CD4-positive, alpha-beta T cell treated with Interleukin-12 subunit alpha and Interleukin-12 subunit beta, for 1 hour (primary cell): ENCODE data around the gene PAQR4.

Experiments used
- DNase-seq: peaks from one replicate; pipeline ENCODE4 v3.0.0-alpha.2; 2020

Gene PAQR4

GRCh38 chr16:2946649-2947048 is 22.5 kb upstream of the PAQR4 start:
- DNase-seq, result no peak

GRCh38 chr16:2948807-2949704 is 20.1 kb upstream of the PAQR4 start:
- no peak for DNase-seq

DNA sequence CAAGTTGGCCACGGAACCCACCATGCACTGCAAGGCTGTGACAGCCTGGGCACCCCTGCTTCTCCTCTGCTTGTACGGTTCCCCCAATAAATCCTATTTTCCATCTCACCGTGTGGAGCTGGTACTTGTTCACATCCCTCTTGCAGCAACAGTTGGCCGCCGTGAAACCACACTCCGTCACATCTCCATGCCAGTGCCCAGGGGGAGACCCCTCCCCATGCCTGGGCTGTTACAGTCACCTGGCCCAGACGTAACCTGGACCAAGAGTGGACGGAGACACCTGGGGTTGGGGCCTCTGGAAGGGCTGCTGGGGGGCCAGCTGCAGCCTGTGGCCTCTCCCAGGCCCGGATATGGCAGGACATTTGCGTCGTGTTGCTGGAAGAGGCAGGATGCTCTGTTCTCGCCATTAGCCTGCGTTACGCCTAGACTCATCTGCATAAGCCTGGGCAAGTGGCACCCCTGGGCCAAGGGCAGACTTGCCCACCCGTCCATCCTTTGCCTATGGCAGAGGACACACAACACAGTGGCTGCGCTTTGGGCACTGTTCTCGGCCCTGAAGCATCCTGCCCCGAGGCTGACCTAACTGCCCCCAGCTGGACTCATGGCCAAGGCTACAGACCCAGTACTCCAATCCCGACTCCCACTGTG is 19.3 kb upstream of the PAQR4 start:
- DNase-seq, result no peak

- DNase-seq, result no peak
Measured at GRCh38 chr16:2950353-2950724, 18.8 kb upstream of the PAQR4 start.

- no peak for DNase-seq
Measured at GRCh38 chr16:2950773-2951172, 18.4 kb upstream of the PAQR4 start.

DNA sequence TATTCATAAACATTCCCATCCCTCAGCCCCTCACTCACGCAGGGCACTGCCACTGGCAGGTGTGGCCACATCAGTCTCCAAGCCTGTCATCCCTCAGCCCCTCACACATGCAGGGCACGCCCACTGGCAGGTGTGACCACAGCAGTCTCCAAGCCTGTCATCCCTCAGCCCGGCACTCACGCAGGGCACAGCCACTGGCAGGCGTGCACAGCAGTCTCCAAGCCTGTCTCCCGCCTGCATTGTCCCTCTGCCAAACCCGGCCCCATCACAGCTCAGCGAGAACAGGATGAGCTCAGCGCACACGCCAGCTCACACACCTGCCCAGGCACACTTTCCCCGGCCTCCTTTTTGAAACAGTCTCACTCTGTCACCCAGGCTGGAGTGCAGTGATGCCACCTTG is 16.5 kb upstream of the PAQR4 start:
- no peak for DNase-seq

GRCh38 chr16:2953706-2954627 is 15.2 kb upstream of the PAQR4 start:
- DNase-seq, result no peak

DNA sequence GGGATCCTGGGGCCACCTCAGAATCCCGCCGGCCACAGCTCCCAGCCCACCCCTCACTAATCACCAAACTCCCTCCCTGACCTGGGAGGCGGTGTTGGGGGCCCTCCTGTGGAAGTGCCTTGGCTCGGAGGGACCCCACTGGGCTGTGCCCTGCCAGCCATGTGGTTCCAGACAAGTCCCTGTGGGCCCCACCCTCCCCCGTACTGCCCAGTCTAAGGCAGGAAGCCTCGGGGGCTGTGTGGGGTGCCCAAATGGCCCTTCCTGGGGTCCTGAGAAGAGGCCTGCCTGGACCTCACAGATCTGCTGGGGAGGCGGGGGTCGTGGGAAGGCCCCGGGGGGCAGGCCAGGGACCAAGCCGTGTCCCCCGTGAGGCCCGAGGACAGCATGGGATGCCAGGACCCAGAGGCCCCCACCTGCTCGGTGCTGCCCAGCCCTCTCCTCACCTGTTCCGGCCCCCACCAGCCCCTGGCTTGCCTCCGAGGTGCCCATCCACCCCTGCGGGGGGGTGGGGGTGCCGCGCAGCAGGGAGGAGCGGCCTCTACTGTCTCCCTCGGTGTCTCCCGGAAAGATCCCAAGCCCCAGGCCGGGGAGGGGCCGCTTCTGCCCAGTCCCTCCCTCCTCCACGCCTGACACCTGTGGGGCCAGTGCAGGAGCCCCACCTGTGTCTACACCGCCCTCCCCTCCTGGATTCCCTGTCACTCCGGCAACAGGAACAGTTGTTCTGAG is 14.3 kb upstream of the PAQR4 start:
- no peak for DNase-seq

DNA sequence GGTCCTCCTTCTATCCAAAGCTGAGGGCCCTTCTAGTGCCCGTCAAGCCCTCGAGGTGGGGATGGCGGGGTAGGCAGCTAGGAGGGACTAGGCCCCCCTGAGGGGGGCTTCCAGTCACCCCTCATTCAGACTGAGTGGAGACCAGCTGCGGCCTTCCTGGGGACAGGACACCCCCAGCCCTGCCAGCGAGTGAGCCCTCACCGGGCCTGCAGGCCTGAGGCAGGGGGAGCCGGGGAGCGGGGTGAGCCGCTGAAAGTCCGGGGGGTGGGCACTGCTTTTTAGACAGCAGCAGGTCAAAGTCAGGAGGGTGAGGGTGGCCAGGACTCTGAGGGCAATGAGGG is 13.7 kb upstream of the PAQR4 start:
- no peak for DNase-seq

DNA sequence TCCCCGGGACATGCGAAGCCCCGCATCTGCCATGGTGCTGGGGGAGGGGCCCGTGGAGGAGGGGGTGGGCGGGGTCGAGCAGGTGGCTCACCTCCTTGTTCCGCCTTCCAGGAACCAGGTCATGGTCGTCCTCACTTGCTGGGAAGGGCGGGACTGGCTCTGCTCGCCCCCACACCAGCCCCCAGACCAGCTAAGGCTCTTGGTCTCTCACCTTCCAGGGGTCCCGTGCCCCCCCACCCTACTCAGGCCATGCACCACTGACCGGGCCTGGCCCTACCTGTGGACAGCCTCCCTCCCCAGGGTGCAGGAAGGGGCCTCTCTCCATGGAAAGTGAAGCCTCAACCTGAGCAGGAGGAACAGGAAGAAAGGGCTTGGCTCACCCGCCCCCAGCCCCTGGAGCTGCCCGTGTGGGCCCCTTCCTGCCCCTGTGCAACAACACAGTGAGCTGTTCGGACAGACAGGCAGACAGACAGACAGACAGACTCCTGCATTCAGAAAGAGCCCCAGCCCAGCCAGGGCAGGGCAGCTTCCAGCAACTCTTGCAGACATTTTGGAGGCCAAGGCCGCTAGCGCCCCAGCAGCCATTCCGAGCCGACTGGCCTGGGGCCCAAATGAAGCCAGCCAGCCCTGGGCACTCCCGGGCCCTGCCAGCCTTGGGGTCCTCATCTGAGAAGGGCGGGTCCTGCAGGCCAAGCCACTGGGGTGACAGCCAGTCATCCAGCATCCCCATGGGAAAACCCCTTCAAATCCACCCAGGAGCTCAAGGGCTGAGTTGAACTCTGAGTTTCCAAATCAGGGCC is 13.2 kb upstream of the PAQR4 start:
- DNase-seq, result no peak

DNA sequence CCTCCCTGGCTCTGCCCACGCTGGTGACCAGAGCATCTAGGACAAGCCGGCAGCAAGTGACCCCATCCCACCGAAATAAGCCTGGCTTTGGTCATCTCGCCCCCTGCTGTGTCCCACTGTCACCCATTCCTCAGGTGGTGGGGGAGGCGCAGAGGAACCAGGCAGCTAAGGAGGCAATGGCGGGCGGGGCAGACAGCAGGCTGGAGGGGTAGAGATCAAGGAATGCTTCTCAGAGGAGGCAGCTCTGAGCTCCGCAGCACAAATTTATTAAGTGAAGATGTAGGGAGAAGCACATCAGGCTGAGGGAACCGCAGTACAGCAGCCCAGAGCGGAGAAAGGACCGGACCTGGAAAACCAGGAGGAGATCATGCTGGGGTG is 12.6 kb upstream of the PAQR4 start:
- DNase-seq, result no peak

DNA sequence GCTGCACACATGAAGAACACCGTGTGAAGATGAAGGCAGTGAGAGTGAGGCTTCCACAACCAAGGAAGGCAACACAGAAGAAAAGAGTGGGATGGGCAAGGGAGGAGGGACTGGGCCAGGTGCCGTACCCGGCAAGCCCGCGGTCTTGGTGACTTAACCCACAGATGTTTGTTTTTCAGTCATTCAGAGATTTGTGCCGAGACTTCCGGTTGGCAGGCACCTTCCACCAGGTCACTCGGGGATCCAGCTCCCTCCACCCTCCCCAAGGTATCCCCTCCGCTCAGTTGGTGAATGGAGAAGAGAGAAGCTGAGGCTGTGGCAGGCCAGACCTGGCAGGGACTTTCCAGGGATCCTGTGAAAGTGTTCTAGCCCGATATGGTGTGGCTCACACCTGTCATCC is 9.9 kb upstream of the PAQR4 start:
- no peak for DNase-seq

DNA sequence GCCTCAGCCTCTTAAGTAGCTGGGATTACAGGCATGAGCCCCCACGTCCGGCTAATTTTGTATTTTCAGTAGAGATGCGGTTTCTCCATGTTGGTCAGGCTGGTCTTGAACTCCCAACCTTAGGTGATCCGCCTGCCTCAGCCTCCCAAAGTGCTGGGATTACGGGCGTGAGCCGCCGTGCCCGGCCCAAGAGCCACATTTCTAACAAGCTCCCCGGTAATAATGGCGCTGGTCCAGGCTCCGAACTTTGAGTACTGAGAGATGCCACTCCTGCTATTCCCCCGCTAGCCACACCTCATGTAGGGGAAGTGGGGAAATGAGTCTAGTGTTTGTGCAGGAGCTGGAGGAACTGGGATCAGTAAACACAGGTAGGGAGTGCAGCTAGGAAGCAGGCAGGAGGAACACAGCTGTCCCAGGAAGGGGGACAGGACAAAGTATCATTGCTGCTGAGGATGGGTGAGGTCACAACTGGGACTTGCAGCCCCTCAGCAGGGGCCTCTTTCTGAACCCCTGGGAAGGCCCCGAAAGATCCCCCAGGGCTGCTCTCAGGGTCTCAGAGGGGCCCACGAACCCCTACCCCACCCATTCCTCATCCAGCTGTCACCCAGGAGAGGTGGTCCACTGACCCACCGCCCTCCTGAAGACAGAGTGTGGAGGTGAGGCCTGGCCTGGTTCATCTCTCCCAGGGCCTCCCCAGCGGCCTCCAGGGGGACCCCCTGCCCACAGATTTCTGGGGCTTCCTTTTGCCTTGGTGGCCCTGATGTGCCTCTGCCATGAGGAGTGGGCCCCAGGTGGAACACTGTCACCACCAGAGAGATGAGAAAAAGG is 8.8 kb upstream of the PAQR4 start:
- DNase-seq, result no peak

- no peak for DNase-seq
Measured at GRCh38 chr16:2962334-2963073, 6.6 kb upstream of the PAQR4 start.

GRCh38 chr16:2963074-2963722 is 6.0 kb upstream of the PAQR4 start:
- peak; percentile 60 for DNase-seq

- no peak for DNase-seq
Measured at GRCh38 chr16:2963723-2964474, 5.2 kb upstream of the PAQR4 start, which contains the start of gene KREMEN2. Gene KREMEN2 (plus strand): TSS chr16:2964275. CDS start chr16:2964521, 246 bp downstream.

DNA sequence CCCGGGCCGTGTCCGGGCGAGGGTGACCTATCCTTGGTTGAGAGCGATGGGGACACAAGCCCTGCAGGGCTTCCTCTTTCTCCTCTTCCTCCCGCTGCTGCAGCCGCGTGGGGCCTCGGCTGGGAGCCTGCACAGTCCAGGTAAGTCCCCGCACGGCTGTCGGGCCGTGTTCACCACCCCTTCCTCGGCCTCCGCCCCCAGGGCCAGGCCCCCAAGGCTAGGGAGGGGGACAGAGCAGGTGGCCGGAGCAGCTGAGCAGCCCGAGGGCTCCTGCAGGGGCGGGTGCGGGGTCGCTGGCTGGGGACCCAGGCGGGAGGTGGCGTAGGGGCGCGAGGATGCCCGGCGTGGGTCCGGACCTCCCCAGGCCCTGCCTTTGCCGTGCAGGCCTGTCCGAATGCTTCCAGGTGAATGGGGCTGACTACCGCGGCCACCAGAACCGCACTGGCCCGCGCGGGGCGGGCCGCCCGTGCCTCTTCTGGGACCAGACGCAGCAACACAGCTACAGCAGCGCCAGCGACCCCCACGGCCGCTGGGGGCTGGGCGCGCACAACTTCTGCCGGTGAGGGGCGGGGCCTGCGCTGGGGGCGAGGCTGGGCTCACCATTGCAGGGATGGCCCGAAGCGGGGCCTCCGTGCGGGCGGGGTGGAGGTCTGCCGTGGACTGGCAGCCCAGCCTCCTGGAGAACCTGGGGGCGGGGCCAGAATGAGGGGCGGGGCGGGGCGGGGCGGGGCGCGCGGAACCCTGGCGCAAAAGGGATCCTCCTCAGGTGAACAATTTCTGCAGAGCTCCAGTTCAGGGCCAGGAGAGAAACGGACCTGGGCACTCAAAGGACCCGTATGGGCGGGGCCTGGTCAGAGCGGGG is 4.4 kb upstream of the PAQR4 start:
- DNase-seq, result peak; percentile 75
